DMS 273 (cell line): ENCODE measurements around the gene RICTOR.
"Not testable (repeated sequence)": the region's sequence is repeated elsewhere in the genome, so short reads cannot be mapped to it uniquely, and the experiment has no call there.

Experiments
- DNase-seq: peaks from one replicate; lab custom pipeline; 2025; ENCODE audit not compliant: unreplicated experiment; lab: John Stamatoyannopoulos, UW

Gene RICTOR

DNA sequence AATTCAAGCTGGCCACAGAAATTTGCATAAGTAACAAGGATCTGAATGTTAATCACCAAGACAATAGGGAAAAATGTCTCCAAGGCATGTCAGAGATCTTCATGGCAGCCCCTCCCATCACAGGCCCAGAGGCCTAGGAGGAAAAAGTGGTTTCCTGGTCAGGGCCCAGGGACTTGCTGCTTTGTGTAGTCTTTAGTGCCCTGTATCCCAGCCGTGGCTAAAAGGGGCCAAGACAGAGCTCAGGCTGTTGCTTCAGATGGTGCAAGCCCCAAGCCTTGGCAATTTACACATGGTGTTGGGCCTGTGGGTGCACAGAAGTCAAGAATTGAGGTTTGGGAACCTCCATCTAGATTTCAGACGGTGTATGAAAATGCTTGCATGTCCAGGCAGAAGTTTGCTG, 63.2 kb downstream of the RICTOR start:
- not testable (repeated sequence) for DNase-seq

DNA sequence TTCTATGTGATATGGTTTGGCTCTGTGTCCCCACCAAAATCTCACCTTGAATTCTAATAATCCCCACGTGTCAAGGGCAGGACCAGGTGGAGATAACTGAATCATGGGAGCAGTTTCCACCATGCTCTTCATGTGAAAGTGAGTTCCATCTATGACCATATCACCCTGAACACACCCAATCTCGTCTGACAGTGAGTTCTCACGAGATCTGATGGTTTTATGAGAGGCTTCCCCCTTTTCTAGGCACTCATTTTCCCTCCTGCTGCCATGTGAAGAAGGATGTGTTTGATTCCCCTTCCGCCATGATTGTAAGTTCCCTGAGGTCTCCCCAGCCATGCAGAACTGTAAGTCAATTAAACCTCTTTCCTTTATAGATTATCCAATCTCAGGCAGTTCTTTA, 64.2 kb downstream of the RICTOR start:
- DNase-seq = no peak

DNA sequence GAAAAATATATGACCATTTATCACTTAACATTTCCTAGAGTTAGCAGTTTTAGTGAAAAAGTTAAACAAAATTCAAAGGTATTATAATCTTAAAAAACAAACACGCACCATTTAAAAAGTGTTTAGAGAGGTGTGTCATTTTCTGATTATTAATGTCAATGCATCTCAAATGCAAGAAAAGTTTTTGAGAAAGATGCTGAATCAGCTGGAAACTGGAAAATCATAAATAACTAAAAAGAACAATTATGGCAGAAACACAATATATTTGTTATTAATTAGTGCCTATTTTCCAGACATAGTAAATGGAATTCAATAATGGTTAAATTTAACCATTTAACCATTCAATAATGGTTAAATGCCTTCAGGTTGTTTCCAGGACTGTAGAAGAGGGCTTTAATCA, 64.9 kb downstream of the RICTOR start:
- DNase-seq = no peak

GRCh38 chr5:39006650-39007049, 67.5 kb downstream of the RICTOR start:
- DNase-seq = no peak

GRCh38 chr5:39005566-39006232, 68.5 kb downstream of the RICTOR start:
- no peak for DNase-seq

GRCh38 chr5:39001683-39002082, 72.5 kb downstream of the RICTOR start:
- DNase-seq = no peak

DNA sequence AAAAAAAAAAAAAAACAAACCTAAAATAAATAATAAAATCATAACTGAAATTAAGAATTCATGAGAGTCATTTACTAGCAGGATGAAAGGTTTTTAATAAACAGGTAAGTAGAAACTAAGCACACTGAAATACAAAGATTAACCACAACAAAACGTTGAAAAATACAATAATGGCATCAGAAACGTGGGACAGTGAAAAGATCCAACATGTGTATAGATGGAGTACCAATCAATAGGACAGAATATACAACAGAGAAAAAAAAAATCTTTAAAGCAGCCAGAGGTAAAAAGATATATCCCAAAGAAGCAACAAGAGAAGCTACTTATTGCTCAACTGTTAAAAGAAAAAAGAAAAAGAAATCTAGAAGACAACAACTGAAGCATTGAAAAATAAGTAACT, 75.2 kb downstream of the RICTOR start:
- DNase-seq = no peak

- DNase-seq = no peak
Observed at GRCh38 chr5:38997591-38997990, 76.6 kb downstream of the RICTOR start.

- DNase-seq = no peak
Observed at GRCh38 chr5:38996123-38996522, 78.1 kb downstream of the RICTOR start.

DNA sequence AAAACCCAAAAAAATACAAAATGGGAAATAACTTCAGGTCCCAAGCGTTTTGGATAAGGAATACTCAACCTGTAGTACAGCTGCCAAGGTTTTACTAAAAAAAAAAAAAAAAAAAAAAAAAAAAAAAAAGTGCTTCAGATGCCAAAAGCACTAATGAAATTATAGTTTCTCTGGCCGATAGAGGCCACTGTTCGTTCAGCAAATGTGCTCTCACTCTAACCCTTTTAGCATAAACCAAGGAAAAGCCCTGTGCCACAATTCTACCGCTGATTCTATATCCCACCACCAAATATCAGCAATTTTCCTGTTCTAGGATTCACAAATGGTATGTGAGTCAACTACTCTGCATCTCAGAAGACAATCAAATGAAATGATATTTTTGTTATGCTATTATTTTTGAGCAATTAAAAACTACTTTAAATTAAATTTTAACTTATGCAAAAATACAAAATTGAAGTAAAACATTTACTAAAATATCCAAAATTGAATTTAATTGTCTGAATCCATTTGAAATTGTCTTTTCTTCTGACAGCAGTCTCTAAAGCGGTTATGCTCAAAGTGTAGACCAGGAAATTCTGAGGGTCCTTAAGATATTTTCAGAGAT, 79.8 kb downstream of the RICTOR start:
- DNase-seq = peak; percentile 10

DNA sequence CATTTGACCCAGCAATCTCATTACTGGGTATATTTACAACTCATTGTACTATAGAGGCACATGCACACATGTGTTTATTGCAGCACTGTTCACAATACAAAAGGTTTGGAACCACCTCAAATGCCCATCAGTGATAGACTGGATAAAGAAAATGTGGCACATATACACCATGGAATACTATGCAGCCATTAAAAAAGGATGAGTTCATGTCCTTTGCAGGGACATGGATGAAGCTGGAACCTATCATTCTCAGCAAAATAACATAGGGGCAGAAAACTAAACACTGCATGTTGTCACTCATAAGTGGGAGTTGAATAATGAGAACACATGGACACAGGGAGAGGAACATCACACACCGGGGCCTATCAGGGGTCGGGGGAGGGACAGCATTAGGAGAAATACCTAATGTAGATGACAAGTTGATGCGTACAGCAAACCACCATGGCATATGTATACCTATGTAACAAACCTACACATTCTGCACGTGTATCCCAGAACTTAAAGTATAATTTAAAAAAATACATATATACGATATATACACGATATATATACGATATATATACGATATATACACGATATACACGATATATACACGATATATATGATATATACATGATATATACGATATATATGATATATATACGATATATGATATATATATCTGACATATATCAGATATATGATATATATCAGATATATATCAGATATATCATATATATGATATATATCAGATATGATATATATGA, 84.1 kb downstream of the RICTOR start:
- DNase-seq = not testable (repeated sequence)

- DNase-seq = no peak
Observed at GRCh38 chr5:38985909-38986452, 88.2 kb downstream of the RICTOR start.

GRCh38 chr5:38979535-38979934, 94.7 kb downstream of the RICTOR start:
- no peak for DNase-seq

DNA sequence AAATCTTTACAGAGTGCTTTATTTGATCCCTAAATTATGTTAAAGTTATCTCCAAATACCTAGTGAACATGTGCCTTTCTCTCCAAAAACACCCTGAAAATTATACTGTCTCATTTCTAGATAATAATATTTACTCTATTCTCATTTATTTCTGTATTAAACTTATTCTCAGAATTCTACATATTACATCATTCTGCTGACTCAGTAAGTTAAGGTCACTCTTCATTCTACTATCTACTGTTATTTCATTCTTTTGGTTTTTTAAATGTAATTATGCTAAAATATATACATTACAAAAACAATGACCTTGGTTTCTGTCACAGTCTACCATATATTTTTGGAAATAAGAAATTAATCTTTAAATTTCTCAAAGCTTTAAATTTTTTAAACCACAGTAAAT, 96.2 kb downstream of the RICTOR start:
- no peak for DNase-seq

DNA sequence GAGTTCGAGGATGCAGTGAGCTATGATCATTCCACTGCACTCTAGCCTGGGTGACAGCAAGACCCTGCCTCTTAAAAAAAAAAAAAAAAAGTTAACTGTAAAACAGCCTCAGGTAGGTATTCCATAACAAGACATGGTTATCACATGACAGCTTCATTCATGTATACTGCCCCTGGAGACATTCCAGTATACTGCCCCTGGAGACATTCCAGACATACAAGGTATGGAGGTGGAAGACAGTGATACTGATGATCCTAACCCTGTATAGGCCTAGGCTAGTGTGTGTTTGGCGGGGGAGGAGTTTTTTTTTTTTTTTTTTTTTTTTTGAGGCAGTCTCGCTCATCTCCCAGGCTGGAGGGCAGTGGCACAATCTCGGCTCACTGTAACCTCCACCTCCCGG, 105.5 kb downstream of the RICTOR start:
- DNase-seq = peak; percentile 1

DNA sequence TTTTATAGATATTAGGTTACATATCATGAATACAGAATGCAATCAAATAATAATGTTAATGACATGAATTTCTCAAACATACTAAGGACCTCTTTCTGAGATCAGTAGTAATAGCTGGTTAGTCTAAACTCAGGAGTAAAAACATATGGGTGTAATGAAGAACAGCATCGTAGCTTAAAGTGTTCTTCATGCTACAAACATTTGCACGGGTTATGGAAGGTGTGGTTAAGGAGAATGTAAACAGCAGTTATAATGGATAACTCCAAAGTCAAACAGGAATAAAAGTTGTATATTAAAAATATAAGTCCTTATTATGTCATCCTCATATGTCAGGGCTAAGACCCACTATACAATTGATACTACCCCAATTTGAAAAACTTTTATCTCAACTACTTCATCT, 112.5 kb downstream of the RICTOR start:
- DNase-seq = no peak

DNA sequence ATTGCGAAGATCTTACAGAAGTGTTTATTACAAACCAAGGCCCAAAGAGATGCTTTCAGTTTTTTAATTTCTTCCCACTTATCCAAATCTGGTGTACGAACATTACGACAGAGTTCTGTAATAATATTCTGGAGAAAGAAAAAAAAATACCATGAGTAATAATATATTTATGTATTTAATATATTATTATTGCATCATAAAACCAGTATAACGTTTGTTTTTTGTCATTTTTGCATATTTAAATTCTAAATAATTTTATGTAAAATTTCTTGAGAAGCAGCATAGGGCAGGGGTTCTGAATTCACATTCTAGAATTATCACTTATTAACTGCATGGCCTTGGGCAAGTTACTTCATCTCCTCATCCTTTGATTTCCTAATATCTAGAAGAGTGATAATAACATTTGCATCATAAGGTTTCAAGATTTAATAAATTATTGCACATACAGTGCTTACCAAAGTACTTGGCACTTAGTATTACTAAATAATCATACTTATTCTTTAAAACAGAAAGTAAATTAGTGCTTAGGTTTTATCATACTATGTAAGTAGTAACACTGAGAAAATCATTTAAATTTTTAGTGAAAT, 120.7 kb downstream of the RICTOR start:
- DNase-seq = no peak

- no peak for DNase-seq
Observed at GRCh38 chr5:38948501-38948900, 125.7 kb downstream of the RICTOR start.

DNA sequence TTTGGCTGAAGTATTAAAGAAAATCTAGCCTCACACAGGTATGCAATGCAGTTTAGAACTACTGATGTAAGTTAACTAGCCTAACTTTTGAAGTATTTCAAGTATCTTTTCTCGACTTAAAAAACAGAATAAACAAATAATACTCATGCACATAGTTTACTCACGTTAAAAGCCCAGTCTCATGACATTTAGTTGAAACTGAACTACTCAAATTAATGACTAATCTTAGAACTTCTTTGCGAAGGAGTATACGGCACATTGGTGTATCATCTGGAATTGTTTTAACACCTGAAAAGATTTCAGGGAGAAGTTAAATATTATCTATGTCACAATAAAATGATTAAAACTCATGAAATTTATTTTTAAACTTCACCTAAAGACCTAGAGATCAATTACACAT, 129.9 kb downstream of the RICTOR start:
- no peak for DNase-seq

- no peak for DNase-seq
Observed at GRCh38 chr5:38941912-38942311, 132.3 kb downstream of the RICTOR start.

DNA sequence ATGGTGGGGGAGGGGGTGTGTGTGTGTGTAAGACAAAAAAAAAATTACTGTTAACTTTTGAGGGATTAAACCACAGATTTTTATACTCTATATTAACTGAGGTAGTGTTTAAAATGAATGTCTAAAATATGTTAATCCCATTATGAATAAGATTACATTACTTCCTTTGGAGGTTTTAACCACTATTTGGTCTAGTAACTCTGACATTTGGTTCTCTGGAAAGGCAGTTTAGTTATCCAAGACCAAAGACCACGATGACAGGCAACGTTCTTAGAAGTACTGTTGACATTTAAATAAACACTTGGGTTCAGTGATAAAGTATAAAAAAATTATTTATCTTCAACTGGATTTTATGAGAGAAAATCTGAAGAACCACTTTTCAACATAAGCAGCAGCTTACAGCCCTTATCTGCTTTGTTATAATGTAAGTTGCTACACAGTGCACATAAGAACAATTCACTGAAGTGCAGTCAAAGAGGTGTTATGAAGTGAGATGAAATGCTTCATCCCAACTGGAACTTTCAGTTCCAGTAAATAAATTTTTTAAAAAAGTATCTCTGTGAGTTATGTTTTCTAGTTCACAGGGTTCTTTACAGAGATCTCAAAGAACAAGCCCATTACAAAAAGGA, 133.9 kb downstream of the RICTOR start:
- no peak for DNase-seq
